H1 (cell line): ENCODE results near the gene CASZ1.

Experiments
- CEBPB ChIP-seq: IDR thresholded peaks from 2 replicates; pipeline ENCODE4 v1.6.1; 2012; ENCODE audit warnings: low read depth, low read length
- CTCF ChIP-seq, 3 experiments: IDR thresholded peaks; 1 replicate in 2 of 3; 2 replicates in 1 of 3; pipeline versions ENCODE4 v1.5.1 to v1.6.1; 2011; ENCODE audit warnings: low read length in 3 of 3, mild to moderate bottlenecking in 3 of 3, inconsistent platforms in 2 of 3, low read depth in 1 of 3, moderate library complexity in 1 of 3; ENCODE audit not compliant: insufficient read depth in 1 of 3; ENCODE audit errors: control extremely low read depth in 1 of 3
- EZH2 ChIP-seq: fragments of 200-600 bp; sonication (generic); IDR thresholded peaks from 2 replicates; pipeline ENCODE4 v1.7.1; 2012; ENCODE audit warnings: low read depth, mild to moderate bottlenecking, moderate library complexity, low read length, inconsistent platforms; ENCODE audit not compliant: severe bottlenecking
- JUND ChIP-seq: IDR thresholded peaks from 2 replicates; pipeline ENCODE4 v1.6.1; 2011; ENCODE audit warnings: mild to moderate bottlenecking, improper control_type of control experiment, low read length
- POLR2A ChIP-seq, 2 experiments: IDR thresholded peaks; 1 replicate in 1 of 2; 2 replicates in 1 of 2; pipeline ENCODE4 v1.6.1; 2011; ENCODE audit warnings: low read depth in 2 of 2, low read length in 2 of 2, mild to moderate bottlenecking in 2 of 2; ENCODE audit errors: control extremely low read depth in 1 of 2
- RAD21 ChIP-seq, 2 experiments: IDR thresholded peaks in 1 of 2; conservative IDR thresholded peaks in 1 of 2; 2 replicates each; pipeline ENCODE4 v1.6.1; 2011; ENCODE audit warnings: low read depth in 2 of 2, low read length in 2 of 2, improper control_type of control experiment in 1 of 2, inconsistent platforms in 1 of 2, mild to moderate bottlenecking in 1 of 2, moderate library complexity in 1 of 2
- RNF2 ChIP-seq: fragments of 200-900, 300-1000 bp; sonication (generic); IDR thresholded peaks from 2 replicates; pipeline ENCODE4 v1.7.1; 2016; ENCODE audit warnings: borderline replicate concordance, low read depth, mild to moderate bottlenecking, antibody characterized with exemption, low read length; ENCODE audit not compliant: poor library complexity, severe bottlenecking; ENCODE audit errors: missing control alignments
- SP1 ChIP-seq: IDR thresholded peaks from 2 replicates; pipeline ENCODE4 v1.6.1; 2011; ENCODE audit warnings: low read depth, low read length
- TCF12 ChIP-seq: IDR thresholded peaks from 2 replicates; pipeline ENCODE4 v1.6.1; 2011; ENCODE audit warnings: low read depth, mild to moderate bottlenecking, low read length
- USF2 ChIP-seq: IDR thresholded peaks from 2 replicates; pipeline ENCODE4 v1.6.1; 2011; ENCODE audit warnings: low read length, improper control_type of control experiment
- ZNF274 ChIP-seq: IDR thresholded peaks from 2 replicates; pipeline ENCODE4 v1.7.0; 2012; ENCODE audit warnings: low read length, borderline replicate concordance; ENCODE audit errors: extremely low read depth

GRCh38 chr1:10606064-10606463 is 190.4 kb downstream of the CASZ1 start:
- TF ChIP-seq SP1 (no peak), CTCF (IDR thresholded peaks at IDR 0.05; ENCODE audit: control extremely low read depth in 1 of 3, insufficient read depth in 1 of 3, low read depth in 1 of 3, low read length in 3 of 3) (no peak), TCF12 (no peak), EZH2 (no peak), POLR2A (IDR thresholded peaks at IDR 0.05; ENCODE audit: control extremely low read depth in 1 of 2, low read depth in 2 of 2, low read length in 2 of 2) (no peak), JUND (no peak), RNF2 (no peak), USF2 (no peak), CEBPB (no peak), ZNF274 (no peak), RAD21 (IDR thresholded peaks at IDR 0.05 in 1 of 2, conservative IDR thresholded peaks at IDR 0.05 in 1 of 2; ENCODE audit: low read depth in 2 of 2, low read length in 2 of 2) (no peak)
